Vagina (tissue), 2 donors: ENCODE results near the gene ANKRD13C.
"Not testable (repeated sequence)": the region's sequence is repeated elsewhere in the genome, so short reads cannot be mapped to it uniquely, and the experiment has no call there.

ENCODE experiments used
- POLR2A ChIP-seq, 2 donors: fragments of 450-650 bp; IDR thresholded peaks; one replicate each; pipeline ENCODE4 v1.6.1; 2017; ENCODE audit warnings: antibody characterized with exemption in 2 of 2, mild to moderate bottlenecking in 2 of 2, moderate library complexity in 2 of 2
- POLR2AphosphoS5 ChIP-seq, 2 donors: sonication (generic); formaldehyde crosslinking; IDR thresholded peaks; one replicate each; pipeline ENCODE4 v1.9.0; 2017; ENCODE audit warnings: antibody characterized with exemption in 2 of 2, mild to moderate bottlenecking in 2 of 2, low read depth in 1 of 2; ENCODE audit not compliant: insufficient read depth in 1 of 2
- TF ChIP-seq, protein P1 (sequence below), 3 experiments: fragments of 450-650 bp in 2 of 3; fragments of 200-600 bp in 1 of 3; sonication (generic) in 1 of 3; IDR thresholded peaks; one replicate each; pipeline ENCODE4 v1.5.1; 2017 to 2019; ENCODE audit warnings: antibody characterized with exemption in 3 of 3, mild to moderate bottlenecking in 2 of 3, moderate library complexity in 2 of 3

GRCh38 chr1:70373580-70373979 lies 19.1 kb upstream of the ANKRD13C start:
- TF ChIP-seq POLR2AphosphoS5 (IDR thresholded peaks at IDR 0.05; ENCODE audit: insufficient read depth in 1 of 2, low read depth in 1 of 2); POLR2A (IDR thresholded peaks at IDR 0.05): not testable (repeated sequence)
- TF ChIP-seq, protein P1, sequence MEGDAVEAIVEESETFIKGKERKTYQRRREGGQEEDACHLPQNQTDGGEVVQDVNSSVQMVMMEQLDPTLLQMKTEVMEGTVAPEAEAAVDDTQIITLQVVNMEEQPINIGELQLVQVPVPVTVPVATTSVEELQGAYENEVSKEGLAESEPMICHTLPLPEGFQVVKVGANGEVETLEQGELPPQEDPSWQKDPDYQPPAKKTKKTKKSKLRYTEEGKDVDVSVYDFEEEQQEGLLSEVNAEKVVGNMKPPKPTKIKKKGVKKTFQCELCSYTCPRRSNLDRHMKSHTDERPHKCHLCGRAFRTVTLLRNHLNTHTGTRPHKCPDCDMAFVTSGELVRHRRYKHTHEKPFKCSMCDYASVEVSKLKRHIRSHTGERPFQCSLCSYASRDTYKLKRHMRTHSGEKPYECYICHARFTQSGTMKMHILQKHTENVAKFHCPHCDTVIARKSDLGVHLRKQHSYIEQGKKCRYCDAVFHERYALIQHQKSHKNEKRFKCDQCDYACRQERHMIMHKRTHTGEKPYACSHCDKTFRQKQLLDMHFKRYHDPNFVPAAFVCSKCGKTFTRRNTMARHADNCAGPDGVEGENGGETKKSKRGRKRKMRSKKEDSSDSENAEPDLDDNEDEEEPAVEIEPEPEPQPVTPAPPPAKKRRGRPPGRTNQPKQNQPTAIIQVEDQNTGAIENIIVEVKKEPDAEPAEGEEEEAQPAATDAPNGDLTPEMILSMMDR (IDR thresholded peaks at IDR 0.05): not testable (repeated sequence)
